Gastrocnemius medialis (tissue), 4 donors: ENCODE measurements around the gene TSC2.
"Not testable (repeated sequence)": the region's sequence is repeated elsewhere in the genome, so short reads cannot be mapped to it uniquely, and the experiment has no call there.

ENCODE experiments used
- CTCF ChIP-seq, 5 experiments: fragments of 450-650 bp in 3 of 5; fragments of 200-600 bp in 2 of 5; sonication (generic) in 2 of 5; IDR thresholded peaks in 4 of 5; conservative IDR thresholded peaks in 1 of 5; 1 replicate in 4 of 5; 2 replicates in 1 of 5; pipeline ENCODE4 v1.5.1; 2016 to 2019; ENCODE audit warnings: antibody characterized with exemption in 5 of 5, mild to moderate bottlenecking in 3 of 5, moderate library complexity in 3 of 5
- POLR2A ChIP-seq, 2 donors: fragments of 450-650 bp; IDR thresholded peaks; one replicate each; pipeline ENCODE4 v1.6.1; 2017; ENCODE audit warnings: antibody characterized with exemption in 2 of 2, mild to moderate bottlenecking in 2 of 2, moderate library complexity in 2 of 2

- TF ChIP-seq CTCF (IDR thresholded peaks at IDR 0.05 in 4 of 5, conservative IDR thresholded peaks at IDR 0.05 in 1 of 5); POLR2A (IDR thresholded peaks at IDR 0.05): not testable (repeated sequence)
Measured at GRCh38 chr16:2104464-2104863, 56.7 kb downstream of the TSC2 start.
